Renal pelvis (tissue), 12 donors: Measurements from ENCODE around the gene OS9. TPM values are rescaled to one million over a fixed set of nuclear protein-coding genes. Genes with fewer than 3 reads are reported as not detected.
"Not testable (repeated sequence)": the region's sequence is repeated elsewhere in the genome, so short reads cannot be mapped to it uniquely, and the experiment has no call there.

Experiments used
- DNase-seq: peaks from one replicate; pipeline ENCODE4 v3.0.0-alpha.2; 2013
- long read RNA-seq, 16 experiments: transcript quantifications; one replicate each; lab custom pipeline, GENCODE V29; 2026
- polyA plus RNA-seq, 3 donors: library from polyadenylated mRNA; unstranded; fragments of 120-200 nt; gene quantifications; one replicate each; pipeline ENCODE4 v1.2.1, GENCODE V29; 2013; ENCODE audit not compliant: insufficient read length in 3 of 3

Gene OS9
- polyA plus RNA-seq, result 100 to 1,000 TPM; 197 to 226 (median 220) TPM
- long read RNA-seq, donor 1, transcript OS9-202 (15 exons, 2,691 nt), result minor isoform, 14 of 74 reads
- long read RNA-seq, donor 1, transcript OS9-220 (14 exons, 2,135 nt), result minor isoform, 12 of 74 reads
- long read RNA-seq, donor 1, transcript OS9-216 (3 exons, 564 nt), result major isoform, 23 of 74 reads
- long read RNA-seq, donor 1, partial matches to known transcripts, result 14 of 74 reads
- long read RNA-seq, donor 1, other reads (novel, unspliced or antisense), result 0 of 74 reads
- long read RNA-seq, donor 2, transcript OS9-220 (14 exons, 2,135 nt), result minor isoform, 7 of 67 reads
- long read RNA-seq, donor 2, transcript OS9-216 (3 exons, 564 nt), result minor isoform, 15 of 67 reads
- long read RNA-seq, donor 2, transcript OS9-202 (15 exons, 2,691 nt), result major isoform, 17 of 67 reads
- long read RNA-seq, donor 2, transcript OS9-201 (14 exons, 2,505 nt), result minor isoform, 7 of 67 reads
- long read RNA-seq, donor 2, partial matches to known transcripts, result 6 of 67 reads
- long read RNA-seq, donor 2, other reads (novel, unspliced or antisense), result 0 of 67 reads
- long read RNA-seq, donor 3, transcript OS9-216 (3 exons, 564 nt), result major isoform, 14 of 63 reads
- long read RNA-seq, donor 3, transcript OS9-202 (15 exons, 2,691 nt), result minor isoform, 8 of 63 reads
- long read RNA-seq, donor 3, transcript OS9-220 (14 exons, 2,135 nt), result minor isoform, 7 of 63 reads
- long read RNA-seq, donor 3, transcript OS9-208 (2 exons, 1,028 nt), result minor isoform, 5 of 63 reads
- long read RNA-seq, donor 3, partial matches to known transcripts, result 18 of 63 reads
- long read RNA-seq, donor 3, other reads (novel, unspliced or antisense), result 6 of 63 reads
- long read RNA-seq, donor 4, transcript OS9-220 (14 exons, 2,135 nt), result minor isoform, 13 of 65 reads
- long read RNA-seq, donor 4, transcript OS9-202 (15 exons, 2,691 nt), result major isoform, 14 of 65 reads
- long read RNA-seq, donor 4, transcript OS9-216 (3 exons, 564 nt), result major isoform, 14 of 65 reads
- long read RNA-seq, donor 4, transcript OS9-201 (14 exons, 2,505 nt), result minor isoform, 5 of 65 reads
- long read RNA-seq, donor 4, partial matches to known transcripts, result 6 of 65 reads
- long read RNA-seq, donor 4, other reads (novel, unspliced or antisense), result 0 of 65 reads
- long read RNA-seq, donor 5, transcript OS9-202 (15 exons, 2,691 nt), result minor isoform, 9 of 40 reads
- long read RNA-seq, donor 5, transcript OS9-220 (14 exons, 2,135 nt), result minor isoform, 5 of 40 reads
- long read RNA-seq, donor 5, transcript OS9-216 (3 exons, 564 nt), result major isoform, 16 of 40 reads
- long read RNA-seq, donor 5, partial matches to known transcripts, result 6 of 40 reads
- long read RNA-seq, donor 5, other reads (novel, unspliced or antisense), result 0 of 40 reads
- long read RNA-seq, donor 6, transcript OS9-220 (14 exons, 2,135 nt), result minor isoform, 14 of 312 reads
- long read RNA-seq, donor 6, transcript OS9-216 (3 exons, 564 nt), result major isoform, 19 of 312 reads
- long read RNA-seq, donor 6, transcript OS9-201 (14 exons, 2,505 nt), result minor isoform, 5 of 312 reads
- long read RNA-seq, donor 6, transcript OS9-202 (15 exons, 2,691 nt), result minor isoform, 15 of 312 reads
- long read RNA-seq, donor 6, partial matches to known transcripts, result 84 of 312 reads
- long read RNA-seq, donor 6, other reads (novel, unspliced or antisense), result 172 of 312 reads
- long read RNA-seq, donor 7, transcript OS9-201 (14 exons, 2,505 nt), result minor isoform, 5 of 139 reads
- long read RNA-seq, donor 7, transcript OS9-220 (14 exons, 2,135 nt), result minor isoform, 14 of 139 reads
- long read RNA-seq, donor 7, transcript OS9-202 (15 exons, 2,691 nt), result minor isoform, 13 of 139 reads
- long read RNA-seq, donor 7, transcript OS9-216 (3 exons, 564 nt), result major isoform, 18 of 139 reads
- long read RNA-seq, donor 7, partial matches to known transcripts, result 70 of 139 reads
- long read RNA-seq, donor 7, other reads (novel, unspliced or antisense), result 12 of 139 reads
- long read RNA-seq, donor 8, transcript OS9-216 (3 exons, 564 nt), result major isoform, 11 of 54 reads
- long read RNA-seq, donor 8, transcript OS9-202 (15 exons, 2,691 nt), result minor isoform, 5 of 54 reads
- long read RNA-seq, donor 8, transcript OS9-220 (14 exons, 2,135 nt), result minor isoform, 6 of 54 reads
- long read RNA-seq, donor 8, transcript OS9-201 (14 exons, 2,505 nt), result minor isoform, 7 of 54 reads
- long read RNA-seq, donor 8, partial matches to known transcripts, result 20 of 54 reads
- long read RNA-seq, donor 8, other reads (novel, unspliced or antisense), result 0 of 54 reads
- long read RNA-seq, donor 9, transcript OS9-216 (3 exons, 564 nt), result major isoform, 20 of 397 reads
- long read RNA-seq, donor 9, transcript OS9-202 (15 exons, 2,691 nt), result major isoform, 20 of 397 reads
- long read RNA-seq, donor 9, transcript OS9-220 (14 exons, 2,135 nt), result minor isoform, 8 of 397 reads
- long read RNA-seq, donor 9, partial matches to known transcripts, result 156 of 397 reads
- long read RNA-seq, donor 9, other reads (novel, unspliced or antisense), result 179 of 397 reads
- long read RNA-seq, donor 10, transcript OS9-211 (2 exons, 700 nt), result minor isoform, 5 of 91 reads
- long read RNA-seq, donor 10, transcript OS9-202 (15 exons, 2,691 nt), result minor isoform, 7 of 91 reads
- long read RNA-seq, donor 10, transcript OS9-216 (3 exons, 564 nt), result major isoform, 19 of 91 reads
- long read RNA-seq, donor 10, transcript OS9-220 (14 exons, 2,135 nt), result minor isoform, 6 of 91 reads
- long read RNA-seq, donor 10, partial matches to known transcripts, result 47 of 91 reads
- long read RNA-seq, donor 10, other reads (novel, unspliced or antisense), result 0 of 91 reads
- long read RNA-seq, donor 11, transcript OS9-220 (14 exons, 2,135 nt), result minor isoform, 6 of 60 reads
- long read RNA-seq, donor 11, transcript OS9-202 (15 exons, 2,691 nt), result minor isoform, 5 of 60 reads
- long read RNA-seq, donor 11, transcript OS9-216 (3 exons, 564 nt), result major isoform, 15 of 60 reads
- long read RNA-seq, donor 11, partial matches to known transcripts, result 28 of 60 reads
- long read RNA-seq, donor 11, other reads (novel, unspliced or antisense), result 0 of 60 reads
- long read RNA-seq, donor 12, transcript OS9-220 (14 exons, 2,135 nt), result minor isoform, 13 of 108 reads
- long read RNA-seq, donor 12, transcript OS9-202 (15 exons, 2,691 nt), result major isoform, 15 of 108 reads
- long read RNA-seq, donor 12, transcript OS9-201 (14 exons, 2,505 nt), result minor isoform, 7 of 108 reads
- long read RNA-seq, donor 12, transcript OS9-216 (3 exons, 564 nt), result minor isoform, 14 of 108 reads
- long read RNA-seq, donor 12, partial matches to known transcripts, result 39 of 108 reads
- long read RNA-seq, donor 12, other reads (novel, unspliced or antisense), result 13 of 108 reads
- long read RNA-seq, donor 13, transcript OS9-216 (3 exons, 564 nt), result major isoform, 27 of 41 reads
- long read RNA-seq, donor 13, transcript OS9-202 (15 exons, 2,691 nt), result minor isoform, 7 of 41 reads
- long read RNA-seq, donor 13, partial matches to known transcripts, result 0 of 41 reads
- long read RNA-seq, donor 13, other reads (novel, unspliced or antisense), result 0 of 41 reads
- long read RNA-seq, donor 14, result 0 reads
- long read RNA-seq, donor 15, transcript OS9-216 (3 exons, 564 nt), result minor isoform, 23 of 161 reads
- long read RNA-seq, donor 15, transcript OS9-202 (15 exons, 2,691 nt), result major isoform, 24 of 161 reads
- long read RNA-seq, donor 15, transcript OS9-211 (2 exons, 700 nt), result minor isoform, 6 of 161 reads
- long read RNA-seq, donor 15, transcript OS9-220 (14 exons, 2,135 nt), result minor isoform, 14 of 161 reads
- long read RNA-seq, donor 15, partial matches to known transcripts, result 74 of 161 reads
- long read RNA-seq, donor 15, other reads (novel, unspliced or antisense), result 12 of 161 reads
- long read RNA-seq, donor 16, transcript OS9-202 (15 exons, 2,691 nt), result minor isoform, 13 of 121 reads
- long read RNA-seq, donor 16, transcript OS9-220 (14 exons, 2,135 nt), result minor isoform, 14 of 121 reads
- long read RNA-seq, donor 16, transcript OS9-216 (3 exons, 564 nt), result major isoform, 16 of 121 reads
- long read RNA-seq, donor 16, transcript OS9-201 (14 exons, 2,505 nt), result minor isoform, 6 of 121 reads
- long read RNA-seq, donor 16, partial matches to known transcripts, result 58 of 121 reads
- long read RNA-seq, donor 16, other reads (novel, unspliced or antisense), result 7 of 121 reads

- peak; percentile 99 for DNase-seq
Observed at GRCh38 chr12:57693659-57694458, at the start of gene OS9. Gene OS9, plus strand, starts transcription at chr12:57694132. Its CDS starts 30 bp downstream, at chr12:57694162.

- DNase-seq, result not testable (repeated sequence)
Observed at GRCh38 chr12:57645990-57646658, 47.8 kb upstream of the OS9 start.

DNA sequence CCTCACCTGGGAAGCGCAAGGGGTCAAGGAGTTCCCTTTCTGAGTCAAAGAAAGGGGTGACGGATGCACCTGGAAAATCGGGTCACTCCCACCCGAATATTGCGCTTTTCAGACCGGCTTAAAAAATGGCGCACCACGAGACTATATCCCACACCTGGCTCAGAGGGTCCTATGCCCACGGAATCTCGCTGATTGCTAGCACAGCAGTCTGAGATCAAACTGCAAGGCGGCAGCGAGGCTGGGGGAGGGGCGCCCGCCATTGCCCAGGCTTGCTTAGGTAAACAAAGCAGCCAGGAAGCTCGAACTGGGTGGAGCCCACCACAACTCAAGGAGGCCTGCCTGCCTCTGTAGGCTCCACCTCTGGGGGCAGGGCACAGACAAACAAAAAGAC lies 47.3 kb upstream of the OS9 start:
- DNase-seq, result not testable (repeated sequence)

DNA sequence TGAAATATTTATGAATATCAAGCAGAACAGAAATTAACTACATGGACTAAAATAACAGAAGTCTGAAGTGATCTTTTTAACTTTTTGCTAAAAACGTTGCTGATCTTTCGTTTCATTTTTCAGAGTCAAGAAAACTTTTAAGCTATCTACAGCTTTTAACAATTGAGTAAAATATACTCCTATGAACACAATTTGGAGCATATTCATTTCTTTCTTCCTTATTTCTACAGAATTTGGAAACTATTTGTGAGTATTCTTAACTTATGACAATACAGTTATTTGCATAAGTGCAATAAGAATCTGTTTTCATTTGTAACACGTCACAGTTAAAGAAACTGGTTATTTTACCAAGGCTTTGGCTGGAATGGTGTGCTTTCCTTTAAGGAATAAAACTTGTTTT lies 39.9 kb upstream of the OS9 start:
- no peak for DNase-seq

DNA sequence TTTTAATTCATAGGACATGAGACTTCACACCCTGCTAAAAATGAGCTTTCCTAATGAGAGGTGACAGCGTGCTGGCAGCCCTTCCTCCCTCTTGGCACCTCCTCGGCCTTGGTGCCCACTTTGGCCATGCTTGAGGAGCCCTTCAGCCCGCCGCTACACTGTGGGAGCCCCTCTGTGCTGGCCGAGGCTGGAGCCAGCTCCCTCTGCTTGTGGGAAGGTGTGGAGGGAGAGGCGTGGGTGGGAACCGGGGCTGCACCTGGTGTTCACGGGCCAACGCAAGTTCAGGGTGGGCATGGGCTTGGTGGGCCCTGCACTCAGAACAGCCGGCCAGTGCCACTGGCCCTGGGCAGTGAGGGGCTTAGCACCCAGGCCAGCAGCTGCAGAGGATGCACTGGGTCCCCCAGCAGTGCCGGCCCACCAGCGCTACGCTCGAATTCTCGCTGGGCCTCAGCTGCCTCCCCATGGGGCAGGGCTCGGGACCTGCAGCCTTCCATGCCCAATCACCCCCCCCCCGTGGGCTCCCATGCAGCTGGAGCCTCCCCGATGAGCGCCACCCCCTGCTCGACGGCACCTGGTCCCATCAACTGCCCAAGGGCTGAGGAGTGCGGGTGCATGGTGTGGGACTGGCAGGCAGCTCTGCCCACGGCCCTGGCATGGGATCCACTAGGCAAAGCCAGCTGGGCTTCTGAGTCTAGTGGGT lies 38.2 kb upstream of the OS9 start:
- DNase-seq, result no peak

GRCh38 chr12:57656408-57656807 lies 37.5 kb upstream of the OS9 start:
- not testable (repeated sequence) for DNase-seq

DNA sequence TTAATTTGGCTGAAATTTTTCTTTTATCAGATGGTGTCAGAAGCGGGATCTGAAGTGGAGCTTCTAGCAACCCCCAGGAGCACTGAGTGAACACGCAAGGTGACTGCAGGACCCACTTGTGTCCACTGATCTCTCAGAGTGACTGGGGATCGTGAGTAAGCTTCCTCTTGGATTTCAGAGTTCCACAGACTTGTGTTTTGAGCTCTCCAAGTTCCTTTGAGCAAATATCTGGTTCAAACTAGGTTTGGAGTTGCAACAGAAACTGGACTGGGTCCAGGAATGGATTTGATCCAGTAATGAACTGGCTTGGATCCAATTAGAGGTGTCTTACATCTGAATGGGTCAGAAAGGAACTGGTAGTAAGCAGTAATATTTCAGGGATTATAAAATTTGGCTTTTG lies 36.2 kb upstream of the OS9 start:
- no peak for DNase-seq

GRCh38 chr12:57658890-57659289 lies 35.0 kb upstream of the OS9 start:
- DNase-seq, result no peak

GRCh38 chr12:57661376-57661775 lies 32.6 kb upstream of the OS9 start:
- no peak for DNase-seq

GRCh38 chr12:57665066-57665820 lies 28.7 kb upstream of the OS9 start:
- DNase-seq, result not testable (repeated sequence)

GRCh38 chr12:57666897-57667296 lies 27.0 kb upstream of the OS9 start:
- no peak for DNase-seq

DNA sequence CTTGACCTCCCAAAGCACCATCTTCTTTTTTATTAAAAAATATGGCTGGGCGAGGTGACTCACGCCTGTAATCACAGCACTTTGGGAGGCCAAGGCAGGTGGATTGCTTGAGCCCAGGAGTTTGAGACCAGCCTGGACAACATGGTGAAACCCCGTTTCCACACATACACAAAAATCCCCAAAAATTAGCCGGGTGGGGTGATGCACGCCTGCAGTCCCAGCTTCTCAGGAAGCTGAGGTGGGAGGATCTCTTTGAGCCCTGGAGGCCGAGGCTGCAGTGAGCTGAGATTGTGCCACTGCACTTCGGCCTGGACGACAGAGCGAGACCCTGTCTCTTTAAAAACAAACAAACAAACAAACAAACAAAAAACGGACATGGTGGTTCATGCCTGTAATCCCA lies 24.2 kb upstream of the OS9 start:
- DNase-seq, result not testable (repeated sequence)

- DNase-seq, result not testable (repeated sequence)
Observed at GRCh38 chr12:57671811-57672210, 22.1 kb upstream of the OS9 start.
